ENCODE data around the gene VPS35. TPM values are rescaled to one million over a fixed set of nuclear protein-coding genes. Genes with fewer than 3 reads are reported as not detected.

VPS35 gene
- total RNA-seq, 1 experiment from 2014 or later: 72.1 TPM

GRCh38 chr16:46736695-46737094 is 47.7 kb upstream of the VPS35 start:
- ATAC-seq (peak; percentile 67), DNase-seq (ENCODE audit: low spot score) (no peak)
- Mint-ChIP-seq H3K36me3 (no peaks in the 10 kb centered on the region), H3K4me1 (no peaks in the 10 kb centered on the region), H3K27ac (no peak overlapping the region), H3K9me3 (no peaks in the 10 kb centered on the region), H3K4me3 (no peak overlapping the region), H3K27me3 (ENCODE audit: low read depth) (no peaks in the 10 kb centered on the region)
- TF ChIP-seq, protein P1, sequence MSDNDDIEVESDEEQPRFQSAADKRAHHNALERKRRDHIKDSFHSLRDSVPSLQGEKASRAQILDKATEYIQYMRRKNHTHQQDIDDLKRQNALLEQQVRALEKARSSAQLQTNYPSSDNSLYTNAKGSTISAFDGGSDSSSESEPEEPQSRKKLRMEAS (CRISPR knock-in tag; IDR thresholded peaks at IDR 0.05): no peak
- TF ChIP-seq ZNF416 (CRISPR knock-in tag; IDR thresholded peaks at IDR 0.05) (no peak), NFYB (CRISPR knock-in tag; conservative IDR thresholded peaks at IDR 0.05; ENCODE audit: low read depth) (no peak)
- TF ChIP-seq, protein P2, sequence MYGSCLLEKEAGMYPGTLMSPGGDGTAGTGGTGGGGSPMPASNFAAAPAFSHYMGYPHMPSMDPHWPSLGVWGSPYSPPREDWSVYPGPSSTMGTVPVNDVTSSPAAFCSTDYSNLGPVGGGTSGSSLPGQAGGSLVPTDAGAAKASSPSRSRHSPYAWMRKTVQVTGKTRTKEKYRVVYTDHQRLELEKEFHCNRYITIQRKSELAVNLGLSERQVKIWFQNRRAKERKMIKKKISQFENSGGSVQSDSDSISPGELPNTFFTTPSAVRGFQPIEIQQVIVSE (CRISPR knock-in tag; IDR thresholded peaks at IDR 0.05; ENCODE audit: borderline replicate concordance): no peak
- CTCF ChIA-PET: interaction anchor here (1.1 to 1.2 kb wide), 2 partner anchors 63 to 65 kb away, joined by 3 to 4 read pairs; no protein-coding TSS in a partner anchor
- POLR2A ChIA-PET: no interaction called here

GRCh38 chr16:46733319-46733830 is 44.4 kb upstream of the VPS35 start:
- DNase-seq (ENCODE audit: low spot score) (no peak), ATAC-seq (no peak)
- Mint-ChIP-seq H3K27me3 (ENCODE audit: low read depth) (no peaks in the 10 kb centered on the region; the same call in 1 of the 2 replicates), H3K27ac (no peak overlapping the region), H3K36me3 (no peaks in the 10 kb centered on the region), H3K9me3 (no peaks in the 10 kb centered on the region), H3K4me1 (no peaks in the 10 kb centered on the region), H3K4me3 (no peak overlapping the region)
- ChIA-PET CTCF (no interaction called here), POLR2A (no interaction called here)
- TF ChIP-seq, protein P1 (CRISPR knock-in tag; IDR thresholded peaks at IDR 0.05): no peak
- TF ChIP-seq HMGXB4 (CRISPR knock-in tag; IDR thresholded peaks at IDR 0.05) (no peak), AFF4 (CRISPR knock-in tag; IDR thresholded peaks at IDR 0.05; ENCODE audit: borderline replicate concordance) (no peak), ELF4 (CRISPR knock-in tag; IDR thresholded peaks at IDR 0.05; ENCODE audit: low read depth) (no peak), SP1 (CRISPR knock-in tag; conservative IDR thresholded peaks at IDR 0.05) (no peak), TP53 (CRISPR knock-in tag; IDR thresholded peaks at IDR 0.05) (no peak), CREB1 (CRISPR knock-in tag; IDR thresholded peaks at IDR 0.05) (no peak), RELA (CRISPR knock-in tag; IDR thresholded peaks at IDR 0.05; ENCODE audit: borderline replicate concordance) (no peak), CBFB (CRISPR knock-in tag; IDR thresholded peaks at IDR 0.05; ENCODE audit: low read depth) (no peak)
- TF ChIP-seq, protein P3, sequence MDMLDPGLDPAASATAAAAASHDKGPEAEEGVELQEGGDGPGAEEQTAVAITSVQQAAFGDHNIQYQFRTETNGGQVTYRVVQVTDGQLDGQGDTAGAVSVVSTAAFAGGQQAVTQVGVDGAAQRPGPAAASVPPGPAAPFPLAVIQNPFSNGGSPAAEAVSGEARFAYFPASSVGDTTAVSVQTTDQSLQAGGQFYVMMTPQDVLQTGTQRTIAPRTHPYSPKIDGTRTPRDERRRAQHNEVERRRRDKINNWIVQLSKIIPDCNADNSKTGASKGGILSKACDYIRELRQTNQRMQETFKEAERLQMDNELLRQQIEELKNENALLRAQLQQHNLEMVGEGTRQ (CRISPR knock-in tag; IDR thresholded peaks at IDR 0.05): no peak
- TF ChIP-seq, protein P4, sequence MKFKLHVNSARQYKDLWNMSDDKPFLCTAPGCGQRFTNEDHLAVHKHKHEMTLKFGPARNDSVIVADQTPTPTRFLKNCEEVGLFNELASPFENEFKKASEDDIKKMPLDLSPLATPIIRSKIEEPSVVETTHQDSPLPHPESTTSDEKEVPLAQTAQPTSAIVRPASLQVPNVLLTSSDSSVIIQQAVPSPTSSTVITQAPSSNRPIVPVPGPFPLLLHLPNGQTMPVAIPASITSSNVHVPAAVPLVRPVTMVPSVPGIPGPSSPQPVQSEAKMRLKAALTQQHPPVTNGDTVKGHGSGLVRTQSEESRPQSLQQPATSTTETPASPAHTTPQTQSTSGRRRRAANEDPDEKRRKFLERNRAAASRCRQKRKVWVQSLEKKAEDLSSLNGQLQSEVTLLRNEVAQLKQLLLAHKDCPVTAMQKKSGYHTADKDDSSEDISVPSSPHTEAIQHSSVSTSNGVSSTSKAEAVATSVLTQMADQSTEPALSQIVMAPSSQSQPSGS (CRISPR knock-in tag; IDR thresholded peaks at IDR 0.05; ENCODE audit: borderline replicate concordance, low read depth): no peak
- TF ChIP-seq, protein P5, sequence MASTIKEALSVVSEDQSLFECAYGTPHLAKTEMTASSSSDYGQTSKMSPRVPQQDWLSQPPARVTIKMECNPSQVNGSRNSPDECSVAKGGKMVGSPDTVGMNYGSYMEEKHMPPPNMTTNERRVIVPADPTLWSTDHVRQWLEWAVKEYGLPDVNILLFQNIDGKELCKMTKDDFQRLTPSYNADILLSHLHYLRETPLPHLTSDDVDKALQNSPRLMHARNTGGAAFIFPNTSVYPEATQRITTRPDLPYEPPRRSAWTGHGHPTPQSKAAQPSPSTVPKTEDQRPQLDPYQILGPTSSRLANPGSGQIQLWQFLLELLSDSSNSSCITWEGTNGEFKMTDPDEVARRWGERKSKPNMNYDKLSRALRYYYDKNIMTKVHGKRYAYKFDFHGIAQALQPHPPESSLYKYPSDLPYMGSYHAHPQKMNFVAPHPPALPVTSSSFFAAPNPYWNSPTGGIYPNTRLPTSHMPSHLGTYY (CRISPR knock-in tag; IDR thresholded peaks at IDR 0.05): no peak
- TF ChIP-seq, protein P6, sequence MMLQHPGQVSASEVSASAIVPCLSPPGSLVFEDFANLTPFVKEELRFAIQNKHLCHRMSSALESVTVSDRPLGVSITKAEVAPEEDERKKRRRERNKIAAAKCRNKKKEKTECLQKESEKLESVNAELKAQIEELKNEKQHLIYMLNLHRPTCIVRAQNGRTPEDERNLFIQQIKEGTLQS (CRISPR knock-in tag; conservative IDR thresholded peaks at IDR 0.05): no peak

All from WTC11 (cell line).